ENCODE results near the gene FAM222A. TPM values are rescaled to one million over a fixed set of nuclear protein-coding genes. Genes with fewer than 3 reads are reported as not detected.

FAM222A gene
- total RNA-seq, 1 experiment from 2014 or later: 3.7 TPM

DNA sequence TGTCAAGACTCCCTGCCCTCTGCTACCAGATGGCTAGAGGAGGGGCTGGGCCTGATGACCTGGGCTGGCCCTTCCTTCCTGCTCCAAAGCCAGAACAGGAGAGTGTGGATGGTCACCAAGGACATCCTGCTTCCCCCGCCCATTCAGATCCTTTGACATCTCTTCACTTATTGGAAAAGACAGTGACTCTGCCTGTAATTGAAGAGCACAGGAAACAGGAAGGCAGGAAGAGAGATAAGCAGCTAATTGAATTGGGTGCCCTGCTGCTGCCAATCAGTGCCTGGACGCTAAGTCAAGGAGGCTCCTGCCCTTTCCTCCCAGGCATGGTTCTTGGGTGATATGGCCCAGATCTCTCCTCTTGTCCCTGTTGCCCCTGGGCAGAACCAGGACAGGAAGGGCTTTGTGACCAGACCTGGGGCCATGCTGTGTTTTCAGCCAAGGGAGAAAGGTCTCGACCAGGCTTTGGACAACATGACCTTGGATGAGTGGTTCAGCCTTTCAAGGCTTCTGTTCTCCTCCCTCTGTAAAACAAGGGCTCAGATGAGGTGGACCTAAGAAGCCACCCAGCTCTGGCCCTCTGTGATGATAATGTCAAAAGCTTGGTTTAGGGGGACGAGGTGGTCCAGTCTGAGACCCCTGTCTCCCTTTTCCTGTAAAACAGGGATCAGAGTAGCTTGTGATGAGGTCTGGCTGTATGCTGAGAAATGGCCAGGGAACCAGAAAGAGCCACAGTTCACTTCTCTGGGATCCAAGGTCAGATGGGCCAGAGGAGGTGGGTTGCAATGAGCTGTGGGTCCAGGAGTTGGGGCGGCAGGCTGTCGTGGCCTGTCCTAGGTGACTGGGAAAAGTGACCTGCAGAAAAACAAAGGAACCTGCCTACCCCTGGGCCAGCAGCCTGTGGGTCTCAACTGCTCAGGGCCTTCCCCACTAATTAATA lies 38.8 kb downstream of the FAM222A start:
- BruUV-seq (replicated peaks): no TSS peak
- no peak for ATAC-seq
- POLR2A ChIA-PET: no interaction called here

More for the DNA sequence above, 38.8 kb downstream of the FAM222A start:
- Histone ChIP-seq H3K36me3 (ENCODE audit: control insufficient read depth in 1 of 2, insufficient read depth in 2 of 2, low read length in 2 of 2) (no peaks in the 10 kb centered on the region), H3K4me3 (replicated peaks in 1 of 2; ENCODE audit: low read depth in 1 of 2, low read length in 2 of 2) (no peak overlapping the region), H3K9me3 (ENCODE audit: control insufficient read depth in 1 of 2, insufficient read depth in 1 of 2, low read depth in 1 of 2, low read length in 2 of 2) (peaks cover 0 to 5% of the 10 kb centered on the region in 2 experiments; a peak in 1 of 4 replicates), H3K27me3 (ENCODE audit: insufficient read depth, low read length) (no peaks in the 10 kb centered on the region), H3K27ac (ENCODE audit: low read depth, low read length) (no peak overlapping the region), H3K9me2 (ENCODE audit: insufficient read depth) (no peaks in the 10 kb centered on the region), H3K4me2 (ENCODE audit: low read length) (no peak overlapping the region), H3K9ac (ENCODE audit: low read length) (no peak overlapping the region), H3K4me1 (ENCODE audit: control insufficient read depth in 1 of 2, insufficient read depth in 2 of 2, low read length in 2 of 2) (no peaks in the 10 kb centered on the region), H2AFZ (ENCODE audit: low read depth, low read length, poor library complexity, severe bottlenecking) (no peak overlapping the region), H4K20me1 (ENCODE audit: insufficient read depth) (no peaks in the 10 kb centered on the region), H3K79me2 (ENCODE audit: insufficient read depth, low read length) (no peaks in the 10 kb centered on the region)
- ChIA-PET RAD21 (ENCODE audit: low non-redundant PET in 1 of 2, low total read pairs in 2 of 2, uncharacterized antibody in 2 of 2, unreplicated experiment in 2 of 2) (no interaction called here), CTCF (no interaction called here)
- TF ChIP-seq ZFX (IDR thresholded peaks at IDR 0.05) (no peak), FOSL1 (IDR thresholded peaks at IDR 0.05; ENCODE audit: low read depth) (no peak), EGR1 (IDR thresholded peaks at IDR 0.05; ENCODE audit: low read depth) (no peak), RAD21 (IDR thresholded peaks at IDR 0.05; ENCODE audit: low read depth) (no peak), ZNF274 (IDR thresholded peaks at IDR 0.05; ENCODE audit: low read depth, low read length) (no peak), SIN3A (IDR thresholded peaks at IDR 0.05; ENCODE audit: low read depth) (no peak), ELF1 (IDR thresholded peaks at IDR 0.05; ENCODE audit: borderline replicate concordance, low read depth) (no peak)
- TF ChIP-seq, protein P1, sequence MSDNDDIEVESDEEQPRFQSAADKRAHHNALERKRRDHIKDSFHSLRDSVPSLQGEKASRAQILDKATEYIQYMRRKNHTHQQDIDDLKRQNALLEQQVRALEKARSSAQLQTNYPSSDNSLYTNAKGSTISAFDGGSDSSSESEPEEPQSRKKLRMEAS (IDR thresholded peaks at IDR 0.05): no peak
- TF ChIP-seq, protein P2, sequence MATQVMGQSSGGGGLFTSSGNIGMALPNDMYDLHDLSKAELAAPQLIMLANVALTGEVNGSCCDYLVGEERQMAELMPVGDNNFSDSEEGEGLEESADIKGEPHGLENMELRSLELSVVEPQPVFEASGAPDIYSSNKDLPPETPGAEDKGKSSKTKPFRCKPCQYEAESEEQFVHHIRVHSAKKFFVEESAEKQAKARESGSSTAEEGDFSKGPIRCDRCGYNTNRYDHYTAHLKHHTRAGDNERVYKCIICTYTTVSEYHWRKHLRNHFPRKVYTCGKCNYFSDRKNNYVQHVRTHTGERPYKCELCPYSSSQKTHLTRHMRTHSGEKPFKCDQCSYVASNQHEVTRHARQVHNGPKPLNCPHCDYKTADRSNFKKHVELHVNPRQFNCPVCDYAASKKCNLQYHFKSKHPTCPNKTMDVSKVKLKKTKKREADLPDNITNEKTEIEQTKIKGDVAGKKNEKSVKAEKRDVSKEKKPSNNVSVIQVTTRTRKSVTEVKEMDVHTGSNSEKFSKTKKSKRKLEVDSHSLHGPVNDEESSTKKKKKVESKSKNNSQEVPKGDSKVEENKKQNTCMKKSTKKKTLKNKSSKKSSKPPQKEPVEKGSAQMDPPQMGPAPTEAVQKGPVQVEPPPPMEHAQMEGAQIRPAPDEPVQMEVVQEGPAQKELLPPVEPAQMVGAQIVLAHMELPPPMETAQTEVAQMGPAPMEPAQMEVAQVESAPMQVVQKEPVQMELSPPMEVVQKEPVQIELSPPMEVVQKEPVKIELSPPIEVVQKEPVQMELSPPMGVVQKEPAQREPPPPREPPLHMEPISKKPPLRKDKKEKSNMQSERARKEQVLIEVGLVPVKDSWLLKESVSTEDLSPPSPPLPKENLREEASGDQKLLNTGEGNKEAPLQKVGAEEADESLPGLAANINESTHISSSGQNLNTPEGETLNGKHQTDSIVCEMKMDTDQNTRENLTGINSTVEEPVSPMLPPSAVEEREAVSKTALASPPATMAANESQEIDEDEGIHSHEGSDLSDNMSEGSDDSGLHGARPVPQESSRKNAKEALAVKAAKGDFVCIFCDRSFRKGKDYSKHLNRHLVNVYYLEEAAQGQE (IDR thresholded peaks at IDR 0.05; ENCODE audit: low read depth): no peak
- no peak for DNase-seq (ENCODE audit: low read depth, low spot score)
- intact Hi-C loops (cut with micrococcal nuclease): no loop called here
